ENCODE data around the gene CNST.
"Not testable (repeated sequence)": the region's sequence is repeated elsewhere in the genome, so short reads cannot be mapped to it uniquely, and the experiment has no call there.

The CNST gene

DNA sequence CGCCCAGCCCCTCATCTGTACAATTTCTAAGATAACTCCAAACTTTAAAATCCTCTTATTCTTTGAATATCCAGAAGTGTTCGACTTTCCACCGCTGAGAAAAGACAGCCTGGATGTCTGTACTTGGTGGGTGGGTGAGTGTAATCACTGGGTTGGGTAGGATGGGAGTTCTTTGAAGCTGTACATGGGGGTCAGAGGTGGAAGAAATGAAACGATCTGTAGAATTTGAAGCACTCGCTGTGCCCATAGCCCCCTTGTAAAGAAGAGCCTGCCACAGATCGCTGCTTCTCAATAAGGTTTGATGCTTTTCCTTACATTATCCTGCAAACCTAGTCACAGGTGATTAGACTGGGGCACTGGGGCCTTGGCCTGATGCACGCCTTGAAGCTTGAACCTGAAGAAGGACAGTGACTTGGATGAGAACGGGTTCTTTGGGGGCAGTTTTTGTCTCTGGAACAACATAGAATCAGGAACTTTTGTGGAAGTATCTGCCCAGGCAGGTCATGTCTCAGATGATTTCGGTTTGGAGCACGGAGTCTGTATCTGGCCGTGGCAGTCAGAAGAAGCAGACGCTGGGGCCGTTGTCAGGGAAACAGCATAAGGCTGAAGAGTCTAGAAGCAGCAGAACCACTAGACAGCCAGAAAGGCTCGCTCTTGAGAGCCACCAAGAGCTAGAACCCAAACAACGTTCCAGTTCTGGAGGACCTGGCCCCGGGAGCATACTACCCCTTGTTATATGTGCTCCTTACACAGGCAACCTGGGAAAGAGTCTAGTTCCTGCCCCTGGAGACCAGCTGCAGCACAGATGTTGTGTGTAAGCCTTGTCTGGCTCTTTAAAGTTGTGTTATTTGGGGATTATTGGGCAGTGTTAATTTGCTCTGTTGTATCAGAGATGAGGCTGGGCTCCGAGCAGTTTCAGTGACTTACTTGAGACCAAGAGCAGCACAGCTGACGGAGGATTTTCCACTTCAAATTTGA is 112.8 kb downstream of the CNST start:
- DNase-seq (ENCODE audit: low read depth): no peak

DNA sequence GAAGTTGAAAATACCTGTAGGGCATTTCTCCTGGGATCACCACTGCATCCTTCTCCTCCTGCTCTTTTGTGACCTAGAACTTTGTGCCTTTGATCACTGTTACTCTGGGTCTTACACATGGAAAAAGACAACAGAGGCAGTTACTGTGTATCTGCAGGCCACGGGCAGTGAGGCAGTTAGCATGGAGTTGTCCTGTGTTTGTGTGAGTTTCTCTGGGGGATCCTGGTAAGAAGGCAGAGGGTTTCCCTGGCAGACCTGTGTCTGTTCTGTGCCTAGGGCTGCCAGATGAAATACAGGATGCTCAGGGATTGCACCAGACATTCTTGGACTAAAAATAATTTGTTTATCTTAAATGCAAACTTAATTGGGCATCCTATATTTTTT is 113.5 kb downstream of the CNST start:
- DNase-seq (ENCODE audit: low read depth): no peak

DNA sequence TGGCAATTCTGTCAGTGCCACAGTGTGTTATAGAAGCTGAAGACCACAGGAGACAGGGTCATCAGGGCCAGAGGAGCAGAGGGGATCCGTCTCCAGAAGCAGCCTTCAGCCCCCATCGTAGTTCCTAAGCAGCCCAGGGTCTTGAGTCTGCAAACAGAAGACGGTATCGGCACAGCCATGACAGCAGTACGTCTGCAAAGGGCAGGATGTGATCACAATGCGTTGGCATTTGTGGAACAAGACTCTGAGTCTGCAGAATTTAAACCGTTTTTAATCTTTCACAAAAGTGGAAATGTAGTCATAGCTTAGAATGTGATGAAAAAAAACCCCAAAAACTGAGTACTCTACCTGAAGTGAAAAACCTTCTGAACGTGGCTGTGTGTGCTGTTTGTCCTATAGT is 113.9 kb downstream of the CNST start:
- no peak for DNase-seq (ENCODE audit: low read depth)

DNA sequence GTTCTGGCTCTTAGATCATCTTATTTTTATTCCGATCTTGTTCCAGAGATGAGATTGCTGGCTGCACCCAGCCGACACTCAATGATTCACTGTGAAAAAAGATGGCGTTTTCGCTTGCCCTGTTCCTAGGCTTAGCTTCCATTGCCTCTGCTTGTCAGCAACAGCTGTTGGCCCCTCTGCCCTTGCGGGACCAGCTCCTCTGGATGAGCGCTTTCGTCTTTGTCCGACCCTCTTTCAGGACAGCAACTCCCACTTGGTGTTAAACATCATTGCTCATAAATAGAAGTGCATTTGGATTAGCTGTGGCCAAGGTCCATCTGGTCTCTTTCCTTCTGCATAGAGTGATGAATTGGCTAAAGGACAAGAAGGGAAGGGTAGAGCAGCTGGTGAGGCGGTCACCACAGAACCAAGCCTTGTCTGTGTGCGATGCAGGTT is 114.5 kb downstream of the CNST start:
- no peak for DNase-seq (ENCODE audit: low read depth)

- no peak for DNase-seq (ENCODE audit: low read depth)
These were observed 115.9 kb downstream of the CNST start for GRCh38 chr1:246681900-246682895.

DNA sequence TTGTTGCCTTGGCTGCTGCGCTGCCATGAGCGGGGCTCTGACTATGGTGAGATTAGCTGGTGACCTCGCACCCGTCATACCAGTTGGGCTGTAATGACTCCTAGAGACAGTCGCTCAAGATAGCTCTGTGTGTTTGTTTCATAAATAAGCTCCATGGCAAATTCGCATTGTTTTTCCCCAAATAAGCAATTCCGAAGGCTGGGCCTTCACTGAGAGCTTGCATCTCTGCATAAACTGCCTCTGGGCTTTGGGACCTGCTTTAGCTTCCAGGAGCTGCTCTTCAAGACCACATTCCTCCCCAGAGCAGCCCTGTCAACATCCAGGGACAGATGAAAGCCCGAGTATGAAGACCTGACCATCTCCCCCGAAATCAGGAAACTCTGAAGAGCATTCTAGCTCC is 117.3 kb downstream of the CNST start:
- DNase-seq (ENCODE audit: low read depth): no peak

GRCh38 chr1:246687002-246687401 is 120.7 kb downstream of the CNST start:
- DNase-seq (ENCODE audit: low read depth): no peak

DNA sequence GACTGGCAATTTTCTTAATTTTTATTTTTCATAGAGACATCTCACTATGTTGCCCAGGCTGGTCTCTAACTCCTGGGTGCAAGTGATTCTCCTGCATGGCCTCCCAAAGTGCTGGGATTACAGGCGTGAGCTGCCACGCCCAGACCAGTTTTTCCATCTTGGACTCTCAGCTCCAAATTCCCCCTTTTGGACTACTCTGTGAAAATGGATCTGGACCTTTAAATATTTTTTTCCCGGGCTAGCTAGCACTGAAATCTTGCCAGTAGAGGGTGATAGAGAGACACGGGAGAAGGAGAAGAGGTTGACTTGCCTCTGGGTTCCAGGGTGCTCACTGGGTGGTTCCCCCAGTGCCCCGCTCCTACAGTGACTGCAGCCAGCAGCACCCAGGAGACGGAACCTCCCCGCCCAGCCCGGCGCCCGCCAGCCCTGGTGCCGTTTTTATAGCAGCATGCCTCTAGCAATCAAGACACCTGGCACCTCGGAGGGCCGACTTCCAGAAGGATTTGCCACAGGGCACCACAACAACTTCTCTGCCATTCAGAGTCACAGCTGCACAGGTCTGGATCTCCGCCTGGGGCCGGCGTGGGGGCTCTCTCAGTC is 123.3 kb downstream of the CNST start:
- peak; percentile 9 for DNase-seq (ENCODE audit: low read depth)

- DNase-seq (ENCODE audit: low read depth): no peak
These were observed 123.8 kb downstream of the CNST start for GRCh38 chr1:246690100-246690499.

- no peak for DNase-seq (ENCODE audit: low read depth)
These were observed 125.6 kb downstream of the CNST start for GRCh38 chr1:246691622-246692495.

DNA sequence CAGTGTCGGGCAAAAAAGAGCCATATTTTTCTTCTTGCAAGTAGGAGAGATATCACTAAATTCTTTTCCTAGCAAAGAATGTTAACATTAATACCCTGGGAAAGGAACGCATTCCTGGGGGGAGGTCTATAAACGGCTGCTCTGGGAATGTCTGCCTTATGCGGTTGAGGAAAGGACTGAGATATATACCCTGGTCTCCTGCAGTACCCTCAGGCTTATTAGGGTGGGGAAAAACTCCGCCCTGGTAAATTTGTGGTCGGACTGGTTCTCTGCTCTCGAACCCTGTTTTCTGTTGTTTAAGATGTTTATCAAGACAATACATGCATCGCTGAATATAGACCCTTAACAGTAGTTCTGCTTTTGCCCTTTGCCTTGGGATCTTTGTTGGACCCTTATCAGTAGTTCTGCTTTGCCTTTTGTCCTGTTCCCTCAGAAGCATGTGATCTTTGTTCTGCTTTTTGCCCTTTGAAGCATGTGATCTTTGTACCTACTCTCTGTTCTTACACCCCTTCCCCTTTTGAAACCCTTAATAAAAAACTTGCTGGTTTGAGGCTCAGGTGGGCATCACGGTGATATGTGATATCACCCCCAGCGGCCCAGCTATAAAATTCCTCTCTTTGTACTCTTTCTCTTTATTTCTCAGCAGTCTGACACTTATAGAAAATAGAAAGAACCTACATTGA is 128.1 kb downstream of the CNST start:
- DNase-seq (ENCODE audit: low read depth): not testable (repeated sequence)

DNA sequence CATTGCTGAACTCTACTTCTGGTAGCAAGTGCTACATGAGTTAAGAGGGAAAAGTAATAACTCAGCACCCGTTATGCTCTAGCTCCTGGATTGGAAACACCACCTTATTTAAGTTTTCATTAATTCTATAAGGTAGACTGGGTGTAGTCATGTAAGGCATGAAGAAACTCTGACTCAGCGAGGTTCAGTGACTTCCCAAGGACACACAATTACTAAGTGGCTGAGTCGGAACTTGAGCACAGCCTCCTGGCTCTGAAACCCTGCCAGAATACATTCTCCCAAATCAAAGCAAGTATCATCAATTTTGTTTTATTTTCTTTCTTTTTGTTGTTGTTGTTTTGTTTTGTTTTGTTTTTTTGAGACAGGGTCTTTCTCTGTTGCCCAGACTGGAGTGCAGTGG is 128.9 kb downstream of the CNST start:
- no peak for DNase-seq (ENCODE audit: low read depth)

GRCh38 chr1:246695666-246696065 is 129.4 kb downstream of the CNST start:
- no peak for DNase-seq (ENCODE audit: low read depth)

DNA sequence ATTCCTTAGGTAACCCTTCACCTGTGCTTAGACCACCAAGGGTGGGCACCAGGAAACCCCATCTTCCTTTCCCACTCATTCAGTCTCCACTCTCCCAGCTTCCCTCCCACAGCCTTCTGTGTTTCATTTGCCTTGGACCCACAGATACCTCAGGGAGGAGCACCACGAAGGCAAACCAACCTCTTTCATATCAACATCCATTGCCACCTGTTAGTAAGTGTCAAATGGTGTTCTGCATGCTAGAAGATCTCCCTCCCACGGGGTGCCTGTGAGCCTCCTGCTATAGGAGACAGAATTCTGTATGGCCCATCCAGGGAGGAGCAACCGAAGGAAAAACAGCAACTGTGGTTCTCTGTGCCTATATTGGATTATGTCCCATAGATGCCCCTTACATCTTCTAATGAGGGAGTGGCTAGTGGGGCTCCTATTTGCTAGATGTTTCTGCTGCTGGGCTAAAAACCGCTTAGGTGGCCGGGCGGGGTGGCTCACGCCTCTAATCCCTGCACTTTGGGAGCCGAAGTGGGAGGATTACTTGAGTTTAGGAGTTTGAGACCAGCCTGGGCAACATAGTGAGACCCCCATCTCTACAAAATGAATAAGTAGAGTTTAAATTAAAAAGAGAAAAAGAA is 132.3 kb downstream of the CNST start:
- no peak for DNase-seq (ENCODE audit: low read depth)

DNA sequence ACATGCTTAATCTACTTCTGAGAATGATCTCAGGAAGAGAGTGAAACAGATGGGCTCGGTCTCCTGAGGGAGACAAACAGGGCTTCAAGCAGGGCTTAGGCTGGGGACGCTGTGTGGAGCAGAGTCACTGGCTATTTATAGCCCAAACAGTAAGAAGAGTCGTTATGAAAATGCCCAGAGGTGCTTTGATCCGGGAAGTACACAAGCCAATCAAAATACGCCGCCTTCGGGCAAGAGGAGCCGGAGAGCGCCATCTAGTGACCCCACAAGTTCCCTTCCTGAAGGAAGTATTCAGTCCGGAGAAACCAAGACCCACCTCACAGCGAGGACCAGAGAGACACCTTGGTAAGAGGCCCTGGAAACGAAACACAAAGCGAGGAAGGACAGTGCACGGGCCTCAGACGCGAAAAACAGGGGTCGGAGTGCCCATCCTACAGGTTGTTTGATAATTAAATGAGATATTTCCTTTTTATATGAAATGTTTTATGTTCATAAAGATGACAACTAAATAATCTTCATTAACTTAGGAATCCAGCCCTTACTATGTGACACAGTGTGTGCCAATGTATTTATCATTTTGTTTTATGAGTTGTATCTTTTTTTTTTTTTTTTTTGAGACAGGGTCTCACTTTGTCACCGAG is 133.0 kb downstream of the CNST start:
- DNase-seq (ENCODE audit: low read depth): peak; percentile 59

GRCh38 chr1:246703581-246703980 is 137.3 kb downstream of the CNST start:
- DNase-seq (ENCODE audit: low read depth): no peak

DNA sequence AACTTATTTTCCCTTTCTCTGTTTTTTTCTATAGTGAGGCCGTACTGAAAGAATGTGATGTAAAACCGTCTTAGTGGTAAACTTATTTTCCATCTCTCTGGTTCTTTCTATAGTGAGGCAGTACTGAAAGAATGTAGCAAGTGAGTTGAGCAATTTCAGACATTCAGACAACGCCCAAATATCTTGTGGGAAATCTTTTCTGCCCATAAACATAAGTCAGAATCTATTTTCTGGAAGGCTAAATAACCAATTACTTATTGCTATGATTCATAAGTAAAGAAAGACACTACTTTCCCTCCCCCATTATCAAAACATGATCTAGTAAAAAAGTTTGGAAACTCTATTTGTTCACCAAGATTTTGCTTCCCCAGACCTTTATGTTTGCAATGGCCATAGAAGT is 139.1 kb downstream of the CNST start:
- no peak for DNase-seq (ENCODE audit: low read depth)

DNA sequence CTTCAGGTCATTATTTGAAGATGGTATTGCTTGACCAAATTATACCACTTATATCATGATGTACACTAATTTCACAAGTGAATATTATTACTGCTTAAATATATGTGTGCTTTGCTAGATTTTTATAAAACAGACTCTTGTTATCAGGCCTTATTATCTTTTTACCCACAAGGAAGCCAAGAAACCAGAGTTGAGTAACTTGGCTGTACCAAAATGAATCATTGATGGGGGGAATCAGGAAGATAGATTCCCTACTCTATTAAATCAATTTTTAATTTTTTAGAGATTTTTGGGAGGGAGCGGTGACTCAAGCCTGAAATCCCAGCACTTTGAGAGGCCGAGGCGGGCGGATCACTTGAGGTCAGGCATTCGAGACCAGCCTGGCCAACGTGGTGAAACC is 141.9 kb downstream of the CNST start:
- no peak for DNase-seq (ENCODE audit: low read depth)

DNA sequence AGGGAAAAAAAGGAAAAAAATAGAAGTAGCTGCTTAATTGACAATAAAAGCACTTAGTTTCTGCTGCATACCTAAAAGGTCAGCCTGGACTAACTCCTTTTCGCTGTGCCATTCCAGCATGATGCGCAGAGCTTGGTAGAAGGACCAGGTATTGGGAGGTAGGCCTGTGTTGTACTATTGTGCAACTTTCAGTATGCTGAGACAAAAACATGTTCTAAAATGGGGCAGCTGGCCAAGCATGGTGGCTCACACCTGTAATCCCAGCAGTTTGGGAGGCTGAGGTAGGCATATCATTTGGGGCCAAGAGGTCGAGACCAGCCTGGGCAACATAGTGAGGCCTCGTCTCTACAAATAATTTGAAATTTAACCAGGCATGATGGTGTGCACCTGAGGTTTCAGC is 142.9 kb downstream of the CNST start:
- no peak for DNase-seq (ENCODE audit: low read depth)

DNA sequence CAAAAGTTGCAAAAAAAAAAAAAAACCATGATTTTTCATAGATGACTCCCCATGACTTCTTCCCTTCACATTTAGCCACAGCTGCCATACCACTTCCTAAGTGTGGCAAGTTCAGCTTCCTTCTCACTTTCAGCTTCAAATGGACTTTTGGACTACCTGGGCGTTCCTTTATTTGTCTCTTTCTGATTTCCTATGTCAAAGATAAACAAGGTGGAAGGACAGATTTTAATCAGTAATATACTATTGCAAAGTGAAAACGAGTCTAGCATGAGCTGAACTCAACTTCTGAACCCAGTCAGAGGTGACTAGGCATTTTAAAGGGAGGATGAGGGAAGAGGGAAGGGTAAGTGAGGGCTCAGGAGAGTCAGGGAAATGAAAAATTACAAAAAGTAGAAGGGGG is 143.6 kb downstream of the CNST start:
- no peak for DNase-seq (ENCODE audit: low read depth)

All from activated gamma-delta T cell treated with anti-CD3 and anti-CD28 coated beads, Interleukin-2, amount 50 U/mL, for 16 hours (primary cell).